ENCODE measurements around the gene TLR2. TPM values are rescaled to one million over a fixed set of nuclear protein-coding genes. Genes with fewer than 3 reads are reported as not detected.

The TLR2 gene
- polyA plus RNA-seq, 3 donors: 6.7 to 9.0 (median 6.7) TPM

DNA sequence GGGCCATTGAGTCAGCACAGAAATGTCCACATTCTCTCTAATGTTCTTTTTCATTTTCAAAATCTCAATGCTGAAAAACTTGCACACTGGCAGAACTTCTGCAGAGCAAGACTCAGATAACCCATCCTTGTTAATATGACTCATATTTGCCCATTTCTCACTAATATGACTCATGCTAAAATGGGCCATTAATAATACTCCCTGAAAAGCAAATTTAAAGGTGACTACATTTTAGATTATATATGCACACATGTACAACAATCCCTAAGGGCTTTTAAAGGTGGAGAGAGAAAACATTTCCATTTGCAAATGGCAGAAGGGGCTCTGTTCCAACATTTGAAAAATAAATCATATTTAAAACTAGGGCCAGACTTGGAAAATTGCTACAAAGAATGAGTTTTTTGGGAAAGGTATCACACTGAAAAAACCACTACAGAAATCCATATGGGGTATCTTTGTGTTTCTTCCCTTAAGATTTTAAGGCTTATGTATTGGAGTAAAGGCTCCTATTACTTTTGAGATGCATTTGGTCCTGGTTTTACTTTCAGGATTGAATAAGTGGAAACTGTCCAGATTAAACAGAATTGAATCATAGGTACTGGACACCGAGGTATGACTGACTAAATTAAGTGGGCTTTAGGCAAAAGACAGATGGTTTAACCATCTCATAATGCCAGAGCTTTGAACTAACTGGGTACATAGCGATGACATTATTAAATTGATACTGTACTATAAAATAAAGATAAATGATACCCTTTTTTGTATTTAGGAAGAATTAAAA lies 30.0 kb downstream of the TLR2 start:
- no peak for DNase-seq (ENCODE audit: extremely low read depth in 1 of 11, low read depth in 9 of 11, low spot score in 4 of 11)

DNA sequence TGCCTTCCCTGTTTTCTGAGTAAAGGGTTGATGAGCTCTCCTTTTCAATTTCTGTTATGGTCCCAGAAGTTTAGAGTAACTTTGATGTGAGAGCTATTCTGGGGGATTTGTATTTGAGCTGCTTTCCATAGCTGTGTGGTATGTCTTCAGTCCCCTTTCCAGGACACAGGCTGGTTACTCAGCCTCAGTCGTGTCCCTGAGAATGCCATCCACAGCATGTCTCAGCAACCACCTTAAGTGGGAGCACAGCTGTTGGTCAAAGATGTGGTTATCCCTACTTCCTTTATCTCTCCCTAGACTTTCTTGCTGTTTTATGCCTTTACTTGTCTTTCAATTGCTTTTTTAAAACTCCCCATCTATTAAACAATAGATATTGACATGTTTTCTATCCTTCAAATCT lies 38.0 kb downstream of the TLR2 start:
- no peak for DNase-seq (ENCODE audit: extremely low read depth in 1 of 11, low read depth in 9 of 11, low spot score in 4 of 11)

DNA sequence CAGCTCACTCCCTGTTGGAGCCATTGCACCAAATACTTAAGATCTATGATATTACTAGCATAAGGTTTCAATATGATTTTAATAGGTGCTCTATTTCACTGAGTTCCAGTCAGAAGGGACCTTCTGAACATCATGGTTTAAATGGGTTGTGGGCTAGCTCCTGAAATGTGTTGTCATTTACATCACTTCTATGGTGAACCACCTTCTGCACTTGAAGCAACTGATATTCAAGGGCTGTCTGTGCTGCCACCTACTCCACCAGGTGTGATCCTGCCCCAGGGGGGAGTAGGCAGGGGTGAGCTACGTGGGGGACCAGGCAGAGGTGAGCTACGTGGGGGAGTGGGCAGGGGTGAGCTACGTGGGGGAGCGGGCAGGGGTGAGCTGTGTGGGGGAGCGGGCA lies 40.5 kb downstream of the TLR2 start:
- DNase-seq (ENCODE audit: extremely low read depth in 1 of 11, low read depth in 9 of 11, low spot score in 4 of 11): no peak

DNA sequence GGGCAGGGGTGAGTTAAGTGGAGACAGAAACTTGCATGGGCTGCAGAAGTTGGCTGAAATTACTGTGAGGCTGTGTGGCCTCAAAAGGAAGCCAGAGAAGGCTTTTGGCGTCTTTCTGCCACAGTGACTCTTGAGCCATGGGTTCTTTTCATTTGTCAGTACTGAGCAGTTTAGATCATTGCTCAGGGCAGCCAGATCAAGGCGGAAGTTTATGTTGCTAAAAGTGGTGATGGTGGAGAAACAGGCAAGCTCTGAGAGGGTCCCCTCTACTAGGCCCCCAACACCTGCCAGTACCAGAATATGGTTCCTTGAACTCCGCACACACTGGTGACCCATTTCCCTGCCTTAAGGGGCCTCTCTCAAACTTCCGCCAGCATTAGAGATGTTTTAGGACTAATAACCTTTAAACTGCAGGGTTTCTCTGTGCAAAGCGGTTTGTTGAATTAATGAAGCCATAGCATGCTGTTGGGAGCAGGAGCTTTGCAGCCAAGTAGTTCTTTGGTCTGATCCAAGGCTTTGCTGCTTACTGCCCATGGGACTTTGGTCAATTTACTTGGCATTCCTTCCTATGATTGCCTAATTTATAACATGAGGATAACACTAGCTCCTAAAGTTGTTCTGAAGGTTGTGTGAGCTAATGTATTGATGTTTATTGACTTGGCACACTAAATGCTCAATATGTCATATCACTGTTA lies 41.2 kb downstream of the TLR2 start:
- no peak for DNase-seq (ENCODE audit: extremely low read depth in 1 of 11, low read depth in 9 of 11, low spot score in 4 of 11)

DNA sequence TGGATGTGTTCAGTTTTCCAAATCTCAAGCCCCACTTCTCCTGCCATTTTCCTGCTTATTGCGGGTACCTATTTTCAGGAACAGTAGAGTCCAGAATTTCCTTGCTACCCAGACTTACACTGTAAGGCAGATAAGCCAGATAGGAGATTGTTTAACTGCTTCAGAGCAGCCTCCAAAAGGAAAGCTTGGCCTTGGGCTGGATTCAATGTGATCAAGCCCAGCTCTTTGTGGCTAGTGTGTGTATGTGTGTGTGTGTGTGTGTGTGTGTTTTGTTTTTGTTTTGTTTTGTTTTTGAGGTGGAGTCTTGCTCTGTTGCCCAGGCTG lies 41.7 kb downstream of the TLR2 start:
- no peak for DNase-seq (ENCODE audit: extremely low read depth in 1 of 11, low read depth in 9 of 11, low spot score in 4 of 11)

DNA sequence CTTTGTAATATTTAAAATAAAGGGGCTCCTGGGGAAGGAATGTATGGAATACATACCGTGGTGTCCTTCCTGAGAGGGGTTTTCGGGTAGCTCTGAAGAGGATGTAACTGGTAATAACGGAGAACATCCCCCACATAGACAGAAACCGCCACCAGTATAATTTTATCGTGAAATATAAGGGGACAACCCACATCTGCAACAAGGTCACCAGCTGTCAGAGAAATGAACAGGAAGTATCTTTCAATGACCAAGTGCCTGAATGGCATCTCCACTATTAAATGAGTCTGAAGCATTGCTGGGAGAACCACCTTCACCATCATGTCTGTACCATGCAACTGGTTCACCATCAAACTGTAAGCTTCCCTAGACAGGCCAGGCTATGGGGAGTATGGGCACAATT lies 44.1 kb downstream of the TLR2 start:
- DNase-seq (ENCODE audit: extremely low read depth in 1 of 11, low read depth in 9 of 11, low spot score in 4 of 11): no peak

DNA sequence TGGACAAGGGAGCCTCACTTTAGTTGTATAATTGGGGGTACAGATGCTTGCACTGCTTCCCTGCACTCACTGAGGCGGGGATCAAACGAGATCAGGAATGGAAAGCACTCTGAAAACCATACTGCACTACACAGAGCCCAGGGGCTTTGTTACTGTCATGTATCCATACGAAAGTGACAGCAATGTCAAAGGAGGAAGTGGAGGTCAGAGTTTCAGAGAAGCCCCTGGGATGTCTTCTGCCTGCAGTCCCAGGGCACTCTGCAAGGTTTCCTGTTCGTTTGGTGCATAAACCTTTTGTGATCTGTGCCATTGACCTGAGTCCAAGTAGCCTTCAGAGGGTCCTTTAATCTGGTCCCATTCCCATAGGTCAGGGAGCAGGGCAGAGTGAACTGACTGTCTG lies 44.6 kb downstream of the TLR2 start:
- no peak for DNase-seq (ENCODE audit: extremely low read depth in 1 of 11, low read depth in 9 of 11, low spot score in 4 of 11)

DNA sequence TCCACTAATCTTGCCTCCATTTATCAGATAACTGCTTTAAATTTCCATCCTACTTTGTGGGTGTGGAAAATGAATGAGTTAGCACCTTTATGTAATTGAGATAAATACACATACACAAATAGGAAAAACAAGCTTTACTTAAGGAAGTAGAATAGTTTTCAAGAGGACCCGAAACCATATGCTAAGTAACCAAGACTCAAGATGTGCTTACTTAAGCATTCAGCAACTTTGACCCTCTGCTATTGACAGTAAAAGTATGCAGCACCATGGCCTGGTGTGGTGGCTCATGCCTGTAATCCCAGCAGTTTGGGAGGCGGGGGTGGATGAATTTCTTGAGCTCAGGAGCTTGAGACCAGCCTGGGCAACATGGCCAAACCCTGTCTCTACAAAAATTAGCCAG lies 45.8 kb downstream of the TLR2 start:
- DNase-seq (ENCODE audit: extremely low read depth in 1 of 11, low read depth in 9 of 11, low spot score in 4 of 11): no peak

DNA sequence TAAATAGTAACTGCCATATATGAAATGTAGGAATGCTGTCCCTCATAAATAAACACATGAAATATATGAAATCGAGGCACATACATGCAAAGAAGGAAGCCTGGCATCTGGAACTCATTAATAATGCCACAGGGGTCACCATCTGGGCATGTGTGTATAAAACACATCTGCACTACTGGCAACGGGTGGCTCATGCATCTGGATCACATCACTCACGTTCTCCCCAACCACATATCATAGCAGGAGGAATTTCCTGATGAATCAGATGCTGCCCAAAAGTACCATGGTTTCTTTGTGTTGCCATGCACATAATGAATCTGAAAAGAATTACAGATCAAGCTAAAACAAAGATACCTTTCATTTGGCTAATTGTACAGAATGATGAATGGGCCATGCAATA lies 47.2 kb downstream of the TLR2 start:
- DNase-seq (ENCODE audit: extremely low read depth in 1 of 11, low read depth in 9 of 11, low spot score in 4 of 11): no peak

DNA sequence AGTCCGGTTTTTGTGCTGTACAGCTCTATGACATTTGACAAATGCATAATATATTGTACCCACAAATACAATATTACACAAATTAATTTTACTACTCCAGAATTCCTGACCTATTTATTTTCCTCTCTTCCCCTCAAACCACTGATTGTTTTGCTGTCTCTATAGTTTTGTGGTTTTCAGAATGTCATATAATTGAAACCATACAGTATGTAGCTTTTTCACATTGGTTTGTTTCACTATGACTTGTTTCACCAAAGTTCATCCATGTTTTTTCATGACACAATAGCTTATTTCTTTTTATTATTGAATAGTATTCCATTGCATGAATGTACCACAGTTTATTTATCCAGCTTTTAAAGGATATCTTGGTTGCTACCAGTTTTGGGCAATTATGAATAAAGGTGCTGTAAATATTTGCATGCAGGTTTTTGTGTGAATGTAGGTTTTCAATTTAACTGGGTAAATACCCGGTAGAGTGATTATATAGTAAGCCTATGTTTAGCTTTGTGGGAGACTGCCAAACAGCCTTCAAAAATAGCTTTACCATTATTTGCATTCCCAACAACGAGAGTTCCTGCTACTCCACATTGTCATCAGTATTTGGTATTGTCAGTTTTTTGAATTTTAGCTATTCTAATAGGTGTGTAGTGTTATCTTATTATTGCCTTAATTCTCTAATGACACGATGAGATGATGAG lies 49.8 kb downstream of the TLR2 start:
- no peak for DNase-seq (ENCODE audit: extremely low read depth in 1 of 11, low read depth in 9 of 11, low spot score in 4 of 11)

DNA sequence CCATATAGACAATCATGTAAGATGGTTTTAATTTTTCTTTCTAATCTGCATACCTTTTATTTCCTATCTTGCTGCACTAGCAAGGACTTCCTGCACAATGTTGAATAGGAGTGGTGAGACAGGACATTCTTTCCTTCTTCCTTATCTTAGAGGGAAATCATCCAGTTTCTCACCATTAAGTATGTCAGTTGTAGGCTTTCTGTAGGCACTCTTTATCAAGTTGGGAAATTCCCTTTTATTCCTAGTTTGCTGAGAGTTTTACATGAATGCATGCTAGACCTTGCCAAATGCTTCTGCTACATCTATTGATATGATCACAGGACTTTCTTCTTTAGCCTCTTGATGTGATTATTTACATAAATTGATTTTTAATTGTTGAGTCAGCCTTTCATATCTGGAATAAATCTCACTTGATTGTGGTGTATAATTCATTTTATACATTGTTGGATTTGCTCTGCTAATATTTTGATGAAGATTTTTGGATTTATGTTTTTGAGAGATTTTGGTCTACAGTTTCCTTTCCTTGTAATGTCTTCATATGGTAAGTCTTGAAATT lies 51.9 kb downstream of the TLR2 start:
- DNase-seq (ENCODE audit: extremely low read depth in 1 of 11, low read depth in 9 of 11, low spot score in 4 of 11): no peak

DNA sequence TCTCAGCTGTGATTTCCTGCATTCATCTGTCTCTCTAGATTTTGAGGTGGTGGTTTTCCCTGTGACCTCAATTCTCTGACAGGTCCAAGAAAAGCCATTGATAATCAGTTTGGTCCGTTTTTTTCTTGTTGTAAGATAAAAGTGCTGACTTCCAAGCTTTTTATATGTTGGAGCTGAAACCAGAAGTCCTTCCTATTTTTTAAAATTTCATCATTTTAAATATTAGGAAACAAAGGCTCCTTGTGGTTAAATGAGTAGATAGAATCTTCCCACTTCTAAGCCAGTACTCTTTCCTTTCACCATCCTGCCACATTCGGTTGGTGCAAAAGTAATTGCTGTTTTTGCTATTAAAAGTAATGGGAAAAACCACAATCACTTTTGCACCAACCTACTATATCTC lies 57.5 kb downstream of the TLR2 start:
- no peak for DNase-seq (ENCODE audit: extremely low read depth in 1 of 11, low read depth in 9 of 11, low spot score in 4 of 11)

DNA sequence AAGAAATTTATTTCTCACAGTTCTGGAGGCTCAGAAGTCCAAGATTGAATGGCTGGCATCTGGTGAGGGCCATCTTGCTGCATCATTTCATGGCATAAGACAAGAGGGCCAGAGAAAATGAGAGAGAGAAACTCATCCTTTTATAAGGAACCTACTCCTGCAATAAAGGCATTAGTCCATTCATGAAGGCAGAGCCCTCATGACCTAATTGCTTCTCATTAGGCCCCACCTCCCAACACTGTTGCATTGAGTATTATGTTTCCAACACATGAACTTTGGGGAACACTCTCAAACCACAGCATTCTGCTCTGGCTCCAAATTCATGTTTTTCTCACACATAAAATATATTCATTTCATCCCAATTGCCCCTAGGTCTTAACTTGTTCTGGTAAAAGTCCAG lies 61.6 kb downstream of the TLR2 start:
- DNase-seq (ENCODE audit: extremely low read depth in 1 of 11, low read depth in 9 of 11, low spot score in 4 of 11): no peak

DNA sequence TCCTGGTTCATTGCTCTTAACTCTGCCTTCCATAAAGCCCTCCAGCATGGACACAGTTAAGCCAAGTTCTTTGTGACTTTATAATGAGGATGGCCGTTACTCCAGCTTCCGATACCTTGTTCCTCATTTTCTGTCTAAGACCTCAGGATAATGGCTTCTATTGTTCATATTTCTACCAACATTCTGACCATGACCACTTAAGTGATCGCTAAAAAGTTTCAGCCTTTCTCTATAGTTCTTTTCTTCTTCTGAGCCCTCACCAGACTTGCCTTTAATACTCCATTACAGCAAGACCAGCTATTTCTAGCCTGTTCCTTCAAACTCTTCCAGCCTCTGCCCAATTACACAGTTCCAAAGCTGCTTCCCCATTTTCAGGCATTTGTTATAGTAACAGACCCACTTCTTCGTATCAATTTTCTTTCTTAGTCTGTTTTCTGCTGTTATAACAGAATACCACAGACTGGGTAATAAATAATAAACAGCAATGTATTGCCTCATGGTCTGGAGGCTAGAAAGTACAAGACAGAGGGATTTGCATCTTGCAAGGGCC lies 63.4 kb downstream of the TLR2 start:
- no peak for DNase-seq (ENCODE audit: extremely low read depth in 1 of 11, low read depth in 9 of 11, low spot score in 4 of 11)

DNA sequence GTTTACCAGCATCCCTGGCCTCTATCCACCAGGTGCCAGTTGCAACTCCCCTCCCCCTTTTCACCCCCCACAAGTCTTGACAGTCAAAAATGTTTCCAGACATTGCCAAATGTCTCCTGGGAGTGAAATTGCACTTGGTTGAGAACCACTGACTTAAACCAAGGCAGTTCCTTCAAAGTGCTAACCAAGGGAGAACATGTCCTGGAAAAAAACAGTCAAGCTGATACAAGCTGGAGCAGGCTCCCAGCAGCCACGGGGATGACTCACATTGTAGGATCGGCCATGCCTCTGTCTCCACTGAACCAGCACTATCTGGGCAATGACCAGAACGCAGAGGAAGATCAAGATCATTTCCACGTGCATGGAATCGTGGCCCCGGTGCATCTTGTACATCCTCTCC lies 64.3 kb downstream of the TLR2 start:
- DNase-seq (ENCODE audit: extremely low read depth in 1 of 11, low read depth in 9 of 11, low spot score in 4 of 11): no peak

DNA sequence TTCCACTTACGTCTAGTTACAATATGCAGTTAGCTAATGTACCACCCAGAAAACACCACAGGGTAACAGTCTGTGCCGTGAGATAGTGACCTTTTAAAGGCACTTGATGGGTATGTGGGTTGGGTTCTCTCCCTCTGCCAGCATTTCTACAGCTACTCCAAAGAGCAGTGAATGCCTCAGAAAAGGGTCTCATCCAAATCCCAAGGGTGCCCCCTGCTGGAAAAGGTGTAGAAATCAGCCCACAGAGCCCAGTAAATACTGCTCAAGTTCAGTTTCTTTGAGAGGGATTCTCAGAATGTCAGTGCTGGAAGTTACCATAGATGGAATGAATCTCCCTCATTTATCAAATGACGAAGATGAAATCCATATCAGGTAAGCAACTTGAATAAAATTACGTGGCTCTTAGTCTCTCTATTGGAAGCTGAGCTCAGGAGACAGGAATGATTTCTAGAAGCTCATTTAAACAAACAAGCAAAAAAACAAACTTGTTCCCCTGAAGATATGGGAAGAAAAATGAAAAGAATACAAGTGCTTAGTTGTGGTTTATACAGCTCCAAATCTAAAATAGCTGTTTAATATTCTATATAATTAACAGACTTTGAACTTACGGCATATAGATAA lies 66.2 kb downstream of the TLR2 start:
- peak; percentile 52 to 85 (median 69) for DNase-seq (ENCODE audit: extremely low read depth in 1 of 11, low read depth in 9 of 11, low spot score in 4 of 11)

DNA sequence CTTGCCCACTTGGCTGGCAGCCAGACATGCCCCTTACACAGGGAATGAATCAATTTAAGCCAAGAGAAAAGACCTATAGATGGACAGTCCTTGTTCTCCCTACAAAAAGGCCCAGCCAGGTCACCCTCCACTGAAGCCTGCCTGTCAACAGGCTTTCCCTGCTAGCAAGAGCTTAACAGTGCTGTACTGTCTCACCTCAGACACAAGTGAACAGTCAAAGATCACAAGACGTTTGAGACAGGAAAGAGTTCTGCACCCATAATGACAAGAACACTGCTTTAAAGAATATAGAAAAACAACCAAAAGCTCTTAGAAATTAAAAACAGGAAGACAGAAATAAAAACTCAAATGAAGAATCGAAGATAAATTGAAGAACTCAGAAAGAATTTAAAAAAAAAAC lies 71.1 kb downstream of the TLR2 start:
- no peak for DNase-seq (ENCODE audit: extremely low read depth in 1 of 11, low read depth in 9 of 11, low spot score in 4 of 11)

Data from renal cortex interstitium (tissue), 11 donors.